Measurements from ENCODE around the gene PHF19. TPM values are rescaled to one million over a fixed set of nuclear protein-coding genes. Genes with fewer than 3 reads are reported as not detected.
A peak's percentile ranks its signal among the peaks of the same experiment; 100 is the strongest.

PHF19 gene
- total RNA-seq, 1 experiment from 2014 or later: 66.8 TPM

GRCh38 chr9:120923620-120924328 is 46.8 kb upstream of the PHF19 start:
- Histone ChIP-seq H4K5ac (ENCODE audit: insufficient read length, low read depth, low read length) (no peak overlapping the region), H3K23ac (ENCODE audit: insufficient read length, low read depth, low read length) (no peak overlapping the region), H4K91ac (ENCODE audit: insufficient read length, low read depth, low read length) (no peak overlapping the region), H3K4me2 (ENCODE audit: insufficient read depth, insufficient read length, low read length) (no peak overlapping the region), H3K9me3 (ENCODE audit: control insufficient read depth, low read depth, low read length) (no peaks in the 10 kb centered on the region), H2BK5ac (ENCODE audit: insufficient read length, low read length) (no peak overlapping the region), H2BK120ac (ENCODE audit: low read depth, low read length, poor library complexity, severe bottlenecking) (no peak overlapping the region), H2BK15ac (ENCODE audit: low read depth, low read length) (no peak overlapping the region), H3K4me1 (ENCODE audit: insufficient read depth, low read length) (peaks cover 7% of the 10 kb centered on the region; the same call in 1 of the 2 replicates), H3K56ac (ENCODE audit: insufficient read length, low read depth, low read length) (no peak overlapping the region), H3K23me2 (ENCODE audit: insufficient read length, low read depth, low read length, poor library complexity, severe bottlenecking) (peaks cover 5% of the 10 kb centered on the region), H4K20me1 (ENCODE audit: control insufficient read depth, insufficient read depth, insufficient read length) (no peaks in the 10 kb centered on the region), H2AFZ (ENCODE audit: low read length) (no peak overlapping the region), H3K18ac (ENCODE audit: insufficient read length, low read depth, low read length) (no peak overlapping the region), H4K8ac (replicated peaks; ENCODE audit: insufficient read length, low read depth, low read length) (no peak overlapping the region), H2BK12ac (ENCODE audit: insufficient read length, low read depth, low read length) (no peak overlapping the region), H3K79me1 (ENCODE audit: insufficient read depth, low read depth, low read length, poor library complexity, severe bottlenecking) (no peaks in the 10 kb centered on the region), H3T11ph (ENCODE audit: low read length) (no peak overlapping the region), H2AK5ac (ENCODE audit: insufficient read length, low read length) (no peak overlapping the region), H2BK20ac (ENCODE audit: low read depth, low read length, poor library complexity, severe bottlenecking) (no peak overlapping the region), H3K9ac (ENCODE audit: extremely low read depth, insufficient read length, low read length) (no peak overlapping the region), H3K27me3 (ENCODE audit: insufficient read depth, low read length) (no peaks in the 10 kb centered on the region), H3K27ac (ENCODE audit: insufficient read length, low read depth, low read length) (no peak overlapping the region), H3K14ac (ENCODE audit: insufficient read depth, low read length) (no peak overlapping the region), H3K4ac (ENCODE audit: low read depth, low read length) (no peak overlapping the region), H3K79me2 (ENCODE audit: insufficient read depth, low read length) (no peaks in the 10 kb centered on the region)
- no CpG with 5 or more reads among the region's 11 CpGs for WGBS (ENCODE audit: extremely low coverage, insufficient read length, low lambda C conversion rate)
- no peak for TF ChIP-seq CTCF (conservative IDR thresholded peaks at IDR 0.05)
- Mint-ChIP-seq H3K36me3 (ENCODE audit: insufficient read depth in 1 of 3, low read depth in 3 of 3) (no peaks in the 10 kb centered on the region), H3K9me3 (no peaks in the 10 kb centered on the region), H3K27me3 (ENCODE audit: low read depth) (peaks cover 12% of the 10 kb centered on the region), H3K4me1 (peaks cover 50 to 70% of the 10 kb centered on the region in 2 experiments), H3K27ac (peak overlapping the region in 1 of 3 experiments; percentile 15; a peak in 1 of 7 replicates), H3K4me3 (no peak overlapping the region)
- no peak for DNase-seq

Measured in H9 (cell line).